Jurkat, Clone E6-1 (cell line): ENCODE data around the gene CDS1.
"Not testable (repeated sequence)": the region's sequence is repeated elsewhere in the genome, so short reads cannot be mapped to it uniquely, and the experiment has no call there.

Experiments
- DNase-seq: peaks from one replicate; pipeline ENCODE4 v3.0.0-alpha.2; 2011; ENCODE audit warnings: low read depth, low spot score
- H3K4me3 ChIP-seq: 2 replicates; pipeline ENCODE4 v1.5.1; 2011; ENCODE audit warnings: mild to moderate bottlenecking, low read length, control low read depth, moderate library complexity

Gene CDS1

GRCh38 chr4:84661191-84661939, 78.4 kb downstream of the CDS1 start:
- no peak overlapping the region for H3K4me3 ChIP-seq
- no peak for DNase-seq

DNA sequence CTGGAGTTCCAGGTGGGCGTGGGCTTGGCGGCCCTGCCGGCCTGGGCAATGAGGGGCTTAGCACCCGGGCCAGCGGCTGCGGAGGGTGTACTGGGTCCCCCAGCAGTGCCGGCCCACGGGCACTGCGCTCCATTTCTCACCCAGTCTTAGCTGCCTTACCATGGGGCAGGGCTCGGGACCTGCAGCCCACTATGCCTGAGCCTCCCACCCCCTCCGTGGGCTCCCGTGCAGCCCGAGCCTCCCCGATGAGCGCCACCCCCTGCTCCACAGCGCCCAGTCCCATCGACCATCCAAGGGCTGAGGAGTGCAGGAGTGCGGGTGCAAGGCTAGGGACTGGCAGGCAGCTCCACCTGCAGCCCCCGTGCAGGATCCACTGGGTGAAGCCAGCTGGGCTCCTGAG, 81.8 kb downstream of the CDS1 start:
- H3K4me3 ChIP-seq, DNase-seq: not testable (repeated sequence)

DNA sequence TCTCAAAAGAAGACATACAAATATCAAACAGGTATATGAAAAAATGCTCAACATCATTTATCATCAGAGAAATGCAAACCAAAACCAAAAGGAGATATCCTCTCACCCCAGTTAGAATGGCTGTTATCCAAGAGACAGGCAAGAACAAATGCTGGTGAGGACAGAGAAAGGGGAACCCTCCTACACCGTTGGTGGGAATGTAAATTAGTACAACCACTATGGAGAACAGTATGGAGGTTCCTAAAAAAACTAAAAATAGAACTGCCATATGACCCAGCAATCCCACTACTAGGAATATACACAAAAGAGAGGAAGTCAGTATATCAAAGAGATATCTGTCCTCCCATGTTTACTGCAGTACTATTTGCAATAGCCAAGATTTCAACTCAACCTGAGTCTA, 83.5 kb downstream of the CDS1 start:
- DNase-seq = no peak
- H3K4me3 ChIP-seq = no peak overlapping the region

DNA sequence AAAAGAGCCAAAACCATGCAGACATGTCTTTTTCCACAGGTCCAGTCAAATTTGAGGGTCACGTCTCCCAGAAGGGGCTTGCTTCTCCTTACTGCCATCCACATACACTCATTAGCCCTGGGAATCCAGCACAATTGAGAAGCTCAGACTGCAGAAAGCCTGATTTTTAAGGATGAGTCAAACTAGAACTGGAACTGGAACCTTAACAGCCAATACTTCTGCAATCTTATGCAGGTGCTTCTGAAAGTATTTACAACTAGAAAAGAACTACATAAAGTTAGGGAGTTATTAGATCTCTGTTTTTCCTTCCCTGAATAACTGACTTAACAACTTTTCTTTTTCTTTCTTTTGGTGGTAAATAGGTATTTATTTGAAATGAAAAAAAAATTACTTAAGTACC, 86.3 kb downstream of the CDS1 start:
- DNase-seq = no peak
- H3K4me3 ChIP-seq = no peak overlapping the region

DNA sequence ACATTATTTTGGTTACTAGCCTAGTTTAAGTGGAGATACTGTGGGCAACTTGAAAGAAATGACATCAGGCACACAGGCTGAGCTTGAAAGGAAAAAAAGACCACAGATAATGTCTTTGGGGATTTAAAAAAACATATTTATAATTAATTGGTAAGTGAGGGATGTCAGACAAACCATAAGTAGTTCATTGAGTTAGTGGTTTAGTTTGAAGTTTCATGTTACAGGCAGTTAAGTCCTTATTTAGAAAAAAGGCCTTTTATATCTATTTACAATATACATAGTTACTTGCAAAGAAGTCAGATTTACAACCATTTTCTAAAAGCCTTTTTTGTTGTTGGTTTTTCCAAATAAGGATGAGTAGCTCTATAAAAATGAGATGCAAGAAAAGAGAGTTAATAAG, 89.2 kb downstream of the CDS1 start:
- H3K4me3 ChIP-seq = no peak overlapping the region
- DNase-seq = no peak

DNA sequence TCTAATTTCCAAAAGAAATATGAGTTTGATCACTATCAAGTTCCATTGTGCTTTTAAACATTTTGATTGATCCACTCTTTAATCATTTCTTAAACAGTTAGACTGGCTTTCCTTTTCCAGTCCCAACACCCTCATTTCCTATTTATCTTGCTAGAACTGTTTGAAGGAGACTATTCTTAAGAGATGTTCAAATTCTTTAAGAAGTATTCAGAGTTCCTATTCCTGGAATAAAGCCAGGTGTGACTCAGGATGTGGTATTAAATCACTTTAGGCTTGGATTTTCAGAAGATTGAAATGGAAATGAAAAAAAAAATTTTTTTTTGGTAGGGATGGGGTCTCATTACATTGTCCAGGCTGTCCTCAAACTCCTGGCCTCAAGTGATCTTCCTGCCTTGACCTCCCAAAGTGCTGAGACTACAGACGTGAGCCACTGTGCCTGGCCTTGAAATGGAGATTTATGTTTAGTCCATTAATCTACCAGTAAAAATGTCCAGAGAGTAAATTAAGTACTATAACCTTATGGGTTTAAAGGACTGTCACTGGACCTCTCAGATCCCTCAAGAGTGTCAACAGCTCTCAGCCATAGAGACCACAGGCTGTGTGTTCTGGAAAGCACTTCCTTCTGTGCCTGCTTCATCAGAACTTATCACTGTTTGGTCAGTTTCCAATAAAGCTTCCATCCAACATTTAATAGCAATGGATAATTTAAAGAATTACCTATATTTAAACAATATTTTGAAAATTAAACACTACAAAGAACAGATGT, 90.7 kb downstream of the CDS1 start:
- DNase-seq = no peak
- no peak overlapping the region for H3K4me3 ChIP-seq

GRCh38 chr4:84677093-84677492, 94.2 kb downstream of the CDS1 start:
- no peak overlapping the region for H3K4me3 ChIP-seq
- no peak for DNase-seq

GRCh38 chr4:84677995-84678394, 95.1 kb downstream of the CDS1 start:
- no peak overlapping the region for H3K4me3 ChIP-seq
- no peak for DNase-seq

DNA sequence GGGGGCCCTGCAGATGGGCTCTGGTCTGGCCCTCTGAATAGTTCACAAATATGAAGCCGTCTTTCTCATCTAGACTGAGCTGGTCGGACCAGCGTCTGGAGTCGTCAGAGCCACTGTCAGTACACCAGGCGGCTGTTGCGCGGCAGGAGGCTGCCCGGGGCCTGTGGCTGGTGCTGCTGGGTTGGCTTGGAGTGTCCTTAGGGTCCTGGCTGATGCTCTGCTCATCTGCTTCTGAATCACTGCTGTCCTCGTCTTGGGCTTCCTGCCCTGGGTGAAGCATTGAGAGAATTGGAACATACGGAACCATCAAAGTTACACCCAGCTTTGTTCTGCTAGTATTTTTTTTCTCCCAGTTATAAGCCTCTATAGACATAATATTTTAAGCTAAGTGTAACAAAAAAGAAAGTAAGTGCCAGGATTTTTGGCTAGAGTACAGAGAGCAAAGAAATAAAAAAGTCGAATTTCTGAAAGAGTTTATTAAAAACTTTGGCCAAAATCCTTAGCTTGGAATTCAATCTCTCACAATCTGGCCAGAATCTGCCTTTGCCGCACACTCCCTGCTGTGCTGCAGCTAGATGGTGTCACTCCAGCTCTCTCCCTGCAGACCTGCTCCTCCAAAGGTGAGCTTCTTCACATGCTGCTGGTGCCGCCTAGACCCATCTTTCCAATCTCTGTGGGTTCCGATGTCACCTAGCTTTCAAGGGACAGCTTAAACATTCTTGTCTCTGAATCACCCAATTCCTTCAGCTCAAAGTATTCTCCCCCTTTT, 96.2 kb downstream of the CDS1 start:
- H3K4me3 ChIP-seq = no peak overlapping the region

DNA sequence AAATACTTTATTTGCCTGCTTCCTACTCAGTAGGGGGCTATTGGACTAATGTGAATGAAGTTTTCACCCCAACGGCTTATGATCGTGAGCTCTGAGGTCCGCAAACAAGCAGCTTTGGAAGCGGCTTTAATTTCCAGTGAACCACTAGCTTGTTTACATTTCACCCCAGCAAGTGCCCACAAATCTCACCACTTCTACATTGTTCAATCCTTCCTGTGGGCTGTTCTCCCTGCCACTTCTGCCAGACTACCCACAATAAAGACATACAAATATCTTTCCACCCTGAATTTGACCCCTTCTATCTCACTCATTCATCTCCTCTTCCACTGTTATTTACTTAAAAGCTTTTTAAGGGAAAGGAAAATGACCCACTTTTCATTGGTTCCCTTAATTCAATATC, 98.0 kb downstream of the CDS1 start:
- DNase-seq = no peak
- H3K4me3 ChIP-seq = no peak overlapping the region

More for the DNA sequence above, 96.2 kb downstream of the CDS1 start:
- DNase-seq = no peak

GRCh38 chr4:84681486-84682274, 98.8 kb downstream of the CDS1 start:
- H3K4me3 ChIP-seq = no peak overlapping the region
- DNase-seq = no peak

DNA sequence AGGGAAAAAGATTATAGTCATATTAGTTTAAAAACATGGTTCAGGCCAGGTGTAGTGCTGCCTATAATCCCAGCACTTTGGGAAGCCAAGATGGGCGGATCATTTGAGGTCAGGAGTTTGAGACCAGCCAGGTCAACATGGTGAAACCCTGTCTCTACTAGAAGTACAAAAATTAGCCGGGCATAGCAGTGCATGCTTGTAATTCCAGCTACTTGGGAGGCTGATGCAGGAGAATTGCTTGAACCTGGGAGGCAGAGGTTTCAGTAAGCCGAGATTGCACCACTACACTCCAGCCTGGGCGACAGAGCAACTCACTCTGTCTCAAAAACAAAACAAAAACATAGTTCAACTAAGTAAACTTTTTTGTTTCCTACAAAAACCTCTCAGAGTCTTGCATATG, 99.7 kb downstream of the CDS1 start:
- not testable (repeated sequence) for DNase-seq, H3K4me3 ChIP-seq

DNA sequence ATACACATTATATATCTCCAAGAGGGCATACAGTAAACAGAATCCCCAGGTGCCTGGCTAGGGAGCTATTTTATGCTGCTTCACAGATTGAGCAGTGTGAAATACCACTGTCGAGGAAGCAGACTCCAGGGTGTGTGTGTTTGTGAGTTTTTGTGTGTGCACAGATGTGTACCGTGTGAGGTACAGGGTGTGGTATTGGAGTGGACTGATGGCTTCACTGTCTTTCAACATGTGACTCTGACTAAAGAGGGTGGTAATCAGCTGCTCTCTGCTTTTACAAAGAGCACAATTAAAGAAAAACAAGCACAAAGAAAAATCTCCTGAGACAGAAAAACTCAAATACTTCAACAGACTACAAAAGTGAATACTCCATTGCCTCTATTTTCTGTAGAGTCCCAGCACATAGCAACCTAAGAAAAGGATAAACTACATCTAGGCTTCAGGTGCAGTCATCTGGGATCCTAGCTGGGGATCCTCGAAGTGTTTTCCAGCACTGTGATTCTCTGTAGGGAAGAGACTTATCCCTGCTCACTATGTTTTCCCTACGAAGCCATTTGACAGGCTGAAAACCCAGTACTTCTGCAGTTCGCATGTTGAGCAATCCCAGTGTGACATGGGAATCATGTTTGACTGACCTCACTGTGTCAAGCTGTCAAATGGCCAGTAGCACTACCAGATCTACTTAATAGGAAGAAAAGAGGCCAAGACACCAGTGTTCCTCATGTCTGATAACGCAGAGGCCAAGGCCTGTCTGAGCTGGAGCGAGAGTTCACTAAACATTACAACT, 100.3 kb downstream of the CDS1 start:
- no peak for DNase-seq

GRCh38 chr4:84684361-84684760, 101.4 kb downstream of the CDS1 start:
- no peak overlapping the region for H3K4me3 ChIP-seq
- peak; percentile 40 for DNase-seq

More for the DNA sequence above, 100.3 kb downstream of the CDS1 start:
- H3K4me3 ChIP-seq = no peak overlapping the region

GRCh38 chr4:84685105-84685504, 102.2 kb downstream of the CDS1 start:
- H3K4me3 ChIP-seq = no peak overlapping the region
- DNase-seq = no peak

DNA sequence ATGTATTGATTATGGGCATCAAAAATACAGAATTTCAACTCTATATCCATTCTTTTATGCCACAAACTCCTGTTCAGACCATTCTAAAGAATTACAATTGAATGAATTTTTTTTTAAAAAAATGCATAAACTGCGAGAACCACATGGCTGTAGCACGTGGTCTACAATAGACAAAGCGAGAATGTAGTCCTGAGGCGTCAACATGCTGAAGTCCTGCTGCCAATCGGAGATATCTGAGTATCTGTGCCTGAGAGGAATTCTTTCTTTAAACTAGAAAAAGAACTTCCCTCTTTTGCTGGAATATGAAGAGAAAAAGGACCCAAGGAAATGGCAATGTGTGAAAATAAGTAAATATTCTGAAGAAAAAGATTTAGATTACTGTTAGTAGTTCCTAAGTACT, 105.7 kb downstream of the CDS1 start:
- no peak for DNase-seq

GRCh38 chr4:84689197-84689596, 106.3 kb downstream of the CDS1 start:
- no peak for DNase-seq
- H3K4me3 ChIP-seq = no peak overlapping the region

More for the DNA sequence above, 105.7 kb downstream of the CDS1 start:
- no peak overlapping the region for H3K4me3 ChIP-seq

DNA sequence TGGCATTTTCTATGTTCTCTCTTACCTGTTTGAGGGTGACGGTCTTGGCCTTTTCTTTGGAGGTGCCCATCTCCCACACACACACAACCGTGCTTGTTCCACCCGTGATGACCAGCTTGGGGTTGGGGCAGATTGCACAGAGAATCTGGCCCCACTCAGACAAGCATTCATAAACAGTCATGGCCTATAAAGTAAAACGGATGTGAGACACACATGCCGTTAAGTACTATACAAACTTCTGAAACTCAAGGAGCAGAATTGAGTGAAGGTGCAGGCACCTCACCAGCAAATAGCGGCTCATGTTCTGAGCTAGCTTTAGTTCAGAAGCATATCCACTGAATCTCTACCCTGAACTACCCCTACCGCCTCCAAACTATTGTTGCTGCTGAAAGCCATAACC, 107.6 kb downstream of the CDS1 start:
- no peak for DNase-seq
- H3K4me3 ChIP-seq = no peak overlapping the region
